OCI-LY3 (cell line): ENCODE data around the gene MAGI1.

Experiments
- EZH2phosphoT487 ChIP-seq: fragments of 200-600 bp; shearing (Covaris generic); IDR thresholded peaks from 2 replicates; pipeline ENCODE4 v1.6.1; 2018; ENCODE audit warnings: antibody characterized with exemption, mixed run types, low read depth
- TF ChIP-seq, protein P1 (sequence below): fragments of 200-600, 300-600 bp; sonication (generic); IDR thresholded peaks from 2 replicates; pipeline ENCODE4 v1.5.1; 2014; ENCODE audit warnings: antibody characterized with exemption, low read length, low read depth

DNA sequence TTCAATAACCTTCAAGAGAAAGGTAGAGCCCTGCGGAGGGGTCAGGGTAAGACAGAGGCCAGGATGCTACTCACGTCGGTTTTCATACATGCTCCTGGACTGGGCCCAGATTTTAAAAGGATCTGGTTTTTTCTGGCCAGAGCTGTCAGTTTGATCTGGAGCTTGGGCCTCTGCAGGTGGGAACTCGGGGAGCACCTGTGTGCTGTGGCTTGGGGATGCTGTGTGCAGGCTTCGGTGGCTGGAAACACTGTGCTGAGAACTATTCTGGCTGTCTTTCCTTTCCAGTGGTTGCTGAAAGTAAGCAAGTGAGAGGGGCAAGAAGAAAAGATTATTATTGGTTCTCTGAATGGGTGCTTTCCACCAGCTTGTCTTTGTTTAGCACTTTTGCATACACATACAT, 647.6 kb downstream of the MAGI1 start:
- TF ChIP-seq, protein P1, sequence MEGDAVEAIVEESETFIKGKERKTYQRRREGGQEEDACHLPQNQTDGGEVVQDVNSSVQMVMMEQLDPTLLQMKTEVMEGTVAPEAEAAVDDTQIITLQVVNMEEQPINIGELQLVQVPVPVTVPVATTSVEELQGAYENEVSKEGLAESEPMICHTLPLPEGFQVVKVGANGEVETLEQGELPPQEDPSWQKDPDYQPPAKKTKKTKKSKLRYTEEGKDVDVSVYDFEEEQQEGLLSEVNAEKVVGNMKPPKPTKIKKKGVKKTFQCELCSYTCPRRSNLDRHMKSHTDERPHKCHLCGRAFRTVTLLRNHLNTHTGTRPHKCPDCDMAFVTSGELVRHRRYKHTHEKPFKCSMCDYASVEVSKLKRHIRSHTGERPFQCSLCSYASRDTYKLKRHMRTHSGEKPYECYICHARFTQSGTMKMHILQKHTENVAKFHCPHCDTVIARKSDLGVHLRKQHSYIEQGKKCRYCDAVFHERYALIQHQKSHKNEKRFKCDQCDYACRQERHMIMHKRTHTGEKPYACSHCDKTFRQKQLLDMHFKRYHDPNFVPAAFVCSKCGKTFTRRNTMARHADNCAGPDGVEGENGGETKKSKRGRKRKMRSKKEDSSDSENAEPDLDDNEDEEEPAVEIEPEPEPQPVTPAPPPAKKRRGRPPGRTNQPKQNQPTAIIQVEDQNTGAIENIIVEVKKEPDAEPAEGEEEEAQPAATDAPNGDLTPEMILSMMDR, result no peak
- TF ChIP-seq EZH2phosphoT487, result no peak
